ENCODE data around the gene IGFBPL1.
"Not testable (repeated sequence)": the region's sequence is repeated elsewhere in the genome, so short reads cannot be mapped to it uniquely, and the experiment has no call there.

The IGFBPL1 gene

DNA sequence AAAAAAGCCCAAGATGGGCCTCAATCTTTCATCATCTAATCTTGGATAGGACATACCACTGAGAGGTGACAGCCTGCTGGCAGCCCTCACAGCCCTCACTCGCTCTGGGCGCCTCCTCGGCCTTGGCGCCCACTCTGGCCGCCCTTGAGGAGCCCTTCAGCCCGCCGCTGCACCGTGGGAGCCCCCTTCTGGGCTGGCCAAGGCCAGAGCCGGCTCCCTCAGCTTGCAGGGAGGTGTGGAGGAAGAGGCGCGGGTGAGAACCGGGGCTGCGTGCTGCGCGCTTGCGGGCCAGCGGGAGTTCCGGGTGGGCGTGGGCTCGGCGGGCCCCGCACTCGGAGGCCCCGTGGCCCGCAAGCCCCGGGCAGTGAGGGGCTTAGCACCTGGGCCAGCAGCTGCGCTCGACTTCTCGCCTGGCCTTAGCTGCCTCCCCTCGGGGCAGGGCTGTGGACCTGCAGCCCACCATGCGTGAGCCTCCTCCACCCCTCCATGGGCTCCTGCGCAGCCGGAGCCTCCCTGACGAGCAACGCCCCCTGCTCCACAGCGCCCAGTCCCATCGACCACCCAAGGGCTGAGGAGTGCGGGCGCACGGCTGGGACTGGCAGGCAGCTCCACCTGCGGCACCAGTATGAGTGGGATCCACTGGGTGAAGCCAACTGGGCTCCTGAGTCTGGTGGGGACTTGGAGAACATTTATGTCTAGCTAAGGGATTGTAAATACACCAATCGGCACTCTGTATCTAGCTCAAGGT is 46.7 kb downstream of the IGFBPL1 start:
- DNase-seq (ENCODE audit: low read depth): not testable (repeated sequence)

DNA sequence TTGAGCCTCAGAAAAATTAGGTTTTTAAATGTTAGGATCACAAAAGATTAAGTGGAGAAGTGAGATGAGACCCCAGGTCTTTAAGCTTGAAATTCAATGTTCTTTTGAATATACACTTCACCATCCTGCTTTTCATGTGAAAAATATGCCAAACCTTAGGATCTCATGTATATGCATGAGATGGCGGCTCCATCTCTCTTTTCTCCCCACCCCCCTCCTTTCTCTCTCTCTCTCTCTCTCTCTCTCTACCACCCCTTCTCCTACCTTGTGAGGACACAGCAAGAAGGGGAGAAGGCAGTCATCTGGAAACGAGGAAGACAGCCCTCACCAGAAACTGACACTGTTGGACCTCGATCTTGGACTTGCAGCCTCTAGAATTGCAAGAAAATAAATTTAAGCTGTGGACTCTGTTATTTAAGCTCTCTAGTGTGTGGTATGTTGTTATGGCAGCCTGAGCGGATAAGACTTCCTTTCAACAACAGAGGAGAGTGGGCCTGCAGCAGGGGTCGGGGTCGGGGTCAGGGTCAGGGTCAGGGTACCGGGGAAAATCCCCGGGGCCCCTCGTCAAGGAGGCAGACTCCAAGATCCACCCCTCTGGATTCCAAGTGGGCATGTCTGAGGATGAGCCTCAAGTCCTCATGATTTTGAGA is 48.1 kb downstream of the IGFBPL1 start:
- DNase-seq (ENCODE audit: low read depth): no peak

DNA sequence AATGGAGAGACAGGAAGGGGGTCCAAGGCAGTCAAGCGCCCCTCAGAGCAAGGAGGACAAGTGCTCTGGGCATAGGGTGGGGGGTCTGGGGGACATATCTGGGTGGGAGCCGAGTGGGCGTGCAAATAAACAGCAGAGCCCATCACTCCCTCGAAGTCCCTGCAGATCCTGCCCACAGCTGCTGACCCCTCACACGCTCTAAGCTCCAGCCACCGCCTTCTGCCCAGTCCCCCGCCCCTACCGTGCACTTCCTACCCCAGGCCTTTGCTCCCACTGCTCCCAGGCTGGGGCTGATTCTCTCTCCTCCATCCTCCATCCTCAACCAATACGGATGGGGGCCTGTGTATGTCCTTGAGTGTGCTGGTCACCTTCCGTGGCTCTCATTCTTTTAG is 48.7 kb downstream of the IGFBPL1 start:
- no peak for DNase-seq (ENCODE audit: low read depth)

DNA sequence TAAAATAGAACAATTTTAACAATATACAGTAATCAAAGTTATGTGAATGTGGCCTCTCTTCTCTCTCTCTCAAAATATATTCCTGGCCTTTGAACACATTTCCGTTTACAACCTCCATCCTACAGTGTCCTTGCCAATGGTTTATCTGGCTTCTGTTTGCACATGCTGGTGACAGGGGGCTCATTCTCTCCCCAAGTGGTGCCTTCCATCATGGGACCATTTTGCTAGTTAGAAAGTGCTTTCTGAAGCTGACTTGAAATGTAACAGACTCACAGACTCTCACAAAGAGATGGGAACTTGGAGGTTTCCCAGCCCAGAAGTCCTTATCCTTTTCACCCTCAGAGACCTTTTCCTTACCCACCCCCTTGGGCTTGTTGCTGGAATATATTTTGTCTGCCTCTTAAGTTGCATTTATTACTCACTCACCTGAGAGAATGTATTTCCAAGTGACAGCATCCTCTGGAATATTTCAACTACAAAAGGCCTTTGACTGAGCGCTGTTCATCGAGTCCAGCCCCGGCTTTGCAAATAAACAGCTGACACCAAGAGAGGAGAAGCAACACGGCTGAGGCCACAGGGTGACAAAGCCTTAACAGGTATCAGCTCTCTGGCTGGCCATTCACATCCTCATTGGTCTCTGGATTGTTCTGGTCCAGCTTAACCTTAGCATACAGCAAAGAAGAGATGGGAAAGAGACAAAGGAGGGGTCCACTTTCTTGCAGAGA is 49.2 kb downstream of the IGFBPL1 start:
- no peak for DNase-seq (ENCODE audit: low read depth)

DNA sequence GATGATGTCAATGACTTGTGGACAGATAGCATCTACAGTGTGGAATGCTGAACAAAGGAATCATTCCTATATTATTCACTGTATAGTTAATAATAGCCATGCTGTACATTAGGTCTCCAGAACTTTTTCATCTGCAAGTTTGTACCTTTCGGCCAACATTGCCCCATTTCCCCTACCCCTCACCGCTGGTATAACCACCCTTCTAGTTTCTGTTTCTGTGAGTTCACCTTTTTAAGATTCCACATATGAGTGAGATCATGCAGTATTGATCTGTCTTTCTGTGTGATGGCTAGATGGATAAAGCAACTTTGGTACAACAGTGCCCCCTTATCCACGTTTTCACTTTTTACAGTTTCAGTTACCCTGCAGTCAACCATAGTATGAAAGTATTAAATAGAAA is 50.6 kb downstream of the IGFBPL1 start:
- DNase-seq (ENCODE audit: low read depth): no peak

DNA sequence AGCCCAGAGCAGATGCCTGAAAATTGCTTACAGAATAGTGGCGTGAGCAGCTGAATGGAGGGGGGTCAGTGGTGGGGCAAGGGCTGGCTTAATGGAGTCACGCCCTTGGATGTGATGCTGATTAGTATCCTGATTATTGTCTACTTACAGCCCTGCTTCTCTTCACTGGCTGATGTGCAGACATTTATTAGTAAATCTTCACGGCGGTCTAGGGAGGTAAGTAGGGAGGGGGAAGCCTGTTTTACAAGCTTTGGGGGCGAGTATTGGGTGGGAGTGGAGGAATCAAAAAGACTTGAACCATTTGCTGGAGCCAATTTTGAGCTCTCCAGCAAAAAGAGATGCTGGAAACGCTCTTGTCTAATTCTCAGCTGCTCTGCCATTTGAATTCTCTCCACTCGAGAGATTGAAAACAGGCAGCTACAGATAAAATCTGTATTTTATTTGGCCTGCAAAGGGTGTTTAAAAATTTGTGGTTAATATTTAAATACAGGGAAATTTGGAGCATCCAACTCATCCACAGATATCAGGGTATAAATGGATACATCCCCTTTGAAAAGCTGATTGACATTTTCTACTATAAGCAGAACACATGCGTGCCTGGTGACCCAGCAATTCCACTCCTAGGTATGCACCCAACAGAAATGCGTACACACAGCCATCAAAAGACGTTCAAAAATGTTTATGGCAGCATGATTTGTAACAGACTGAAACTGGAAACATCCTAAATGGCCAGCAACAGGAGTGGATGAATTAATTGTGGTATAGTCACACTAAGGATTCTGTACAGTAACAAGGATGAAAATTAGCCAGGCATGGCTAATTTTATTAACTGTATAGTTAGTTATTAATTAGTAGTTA is 51.3 kb downstream of the IGFBPL1 start:
- no peak for DNase-seq (ENCODE audit: low read depth)

DNA sequence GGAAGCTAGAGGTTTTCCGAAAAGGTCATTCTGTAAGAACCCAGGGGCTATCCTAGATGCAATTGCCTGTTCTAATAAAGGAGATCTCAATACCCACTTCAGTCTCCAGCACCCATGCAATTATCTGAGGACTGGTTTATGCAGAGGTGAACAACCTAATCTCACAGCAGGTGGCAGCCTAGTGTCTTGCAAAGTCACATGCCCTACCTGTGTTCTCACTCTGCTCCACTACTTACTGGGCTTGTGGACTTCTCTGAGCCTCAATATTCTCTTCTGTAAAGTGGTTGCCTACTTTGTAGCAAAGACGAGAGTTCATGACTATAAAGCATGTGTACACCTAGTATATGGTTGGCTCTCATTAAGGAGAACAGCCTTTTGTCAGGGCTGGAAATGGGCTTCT is 52.8 kb downstream of the IGFBPL1 start:
- no peak for DNase-seq (ENCODE audit: low read depth)

DNA sequence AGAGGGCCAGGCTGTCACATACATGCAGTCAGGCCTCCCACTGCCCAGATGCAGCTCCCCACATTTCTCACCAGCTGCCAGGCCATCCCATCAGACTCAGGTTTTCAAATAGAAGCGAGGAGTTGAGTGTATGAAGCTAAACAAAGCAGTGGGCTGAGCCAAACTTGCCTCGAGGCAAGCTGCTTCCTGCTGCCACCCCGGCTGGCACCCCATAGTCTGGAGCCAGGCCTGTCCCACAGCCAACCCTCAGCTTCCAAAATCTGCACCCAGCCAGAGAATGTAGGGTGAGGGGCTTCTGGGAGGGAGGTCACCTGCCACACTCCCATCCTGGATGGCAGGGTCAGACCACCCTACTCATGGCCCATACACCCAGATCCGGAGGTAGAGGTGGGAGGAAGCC is 54.1 kb downstream of the IGFBPL1 start:
- no peak for DNase-seq (ENCODE audit: low read depth)

DNA sequence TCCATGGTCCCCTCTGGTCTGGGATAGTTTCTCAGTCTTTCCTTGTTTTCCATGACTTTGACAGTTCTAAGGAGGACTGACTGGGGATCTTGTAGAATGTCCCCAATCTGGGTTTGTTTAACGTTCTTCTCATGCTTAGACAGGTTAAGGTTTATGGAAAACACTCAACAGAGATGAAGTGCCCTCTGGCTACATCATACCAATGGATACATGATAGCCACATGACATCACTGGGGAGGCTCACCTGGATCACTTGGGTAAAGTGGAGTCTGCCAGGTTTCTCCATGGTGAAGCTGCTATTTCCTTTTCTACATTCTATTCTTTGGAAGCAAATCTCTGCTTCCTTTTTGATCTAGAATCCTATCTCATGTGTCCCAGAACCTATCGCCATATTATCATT is 55.5 kb downstream of the IGFBPL1 start:
- DNase-seq (ENCODE audit: low read depth): no peak

DNA sequence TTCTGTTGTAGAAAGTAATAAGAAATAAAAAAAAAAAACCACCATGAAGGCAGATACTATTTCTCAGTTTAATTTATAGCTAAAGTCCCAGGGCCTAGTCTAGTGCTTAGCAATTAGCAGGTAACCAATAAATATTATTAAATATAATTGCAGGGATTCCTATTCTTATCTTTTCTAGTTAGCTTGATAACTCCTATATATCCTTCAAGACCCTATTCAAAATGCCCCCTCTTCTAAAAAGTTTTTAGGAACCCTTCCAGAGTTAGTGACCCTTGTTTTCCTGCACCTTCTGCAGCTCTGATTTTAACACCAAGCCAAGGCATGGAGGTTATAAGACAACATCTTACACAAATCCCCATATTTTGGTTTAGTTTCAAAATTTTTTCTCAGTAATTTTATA is 56.4 kb downstream of the IGFBPL1 start:
- DNase-seq (ENCODE audit: low read depth): no peak

DNA sequence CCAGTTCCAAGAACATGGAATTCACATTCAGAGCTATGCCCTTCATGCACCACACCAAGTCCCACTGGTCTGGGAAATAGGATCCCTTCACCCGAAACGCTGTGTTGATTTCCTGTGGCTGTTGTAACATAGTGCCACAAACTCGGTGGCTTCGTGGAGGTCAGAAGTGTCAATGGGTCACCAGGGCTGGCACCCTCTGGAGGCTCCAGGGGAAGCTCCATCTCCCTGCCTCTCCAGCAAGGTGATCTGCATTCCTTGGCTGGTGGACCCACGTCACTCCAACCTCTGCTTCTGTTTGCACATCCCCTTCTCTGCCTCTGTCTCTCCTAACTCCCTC is 60.7 kb downstream of the IGFBPL1 start:
- DNase-seq (ENCODE audit: low read depth): no peak

DNA sequence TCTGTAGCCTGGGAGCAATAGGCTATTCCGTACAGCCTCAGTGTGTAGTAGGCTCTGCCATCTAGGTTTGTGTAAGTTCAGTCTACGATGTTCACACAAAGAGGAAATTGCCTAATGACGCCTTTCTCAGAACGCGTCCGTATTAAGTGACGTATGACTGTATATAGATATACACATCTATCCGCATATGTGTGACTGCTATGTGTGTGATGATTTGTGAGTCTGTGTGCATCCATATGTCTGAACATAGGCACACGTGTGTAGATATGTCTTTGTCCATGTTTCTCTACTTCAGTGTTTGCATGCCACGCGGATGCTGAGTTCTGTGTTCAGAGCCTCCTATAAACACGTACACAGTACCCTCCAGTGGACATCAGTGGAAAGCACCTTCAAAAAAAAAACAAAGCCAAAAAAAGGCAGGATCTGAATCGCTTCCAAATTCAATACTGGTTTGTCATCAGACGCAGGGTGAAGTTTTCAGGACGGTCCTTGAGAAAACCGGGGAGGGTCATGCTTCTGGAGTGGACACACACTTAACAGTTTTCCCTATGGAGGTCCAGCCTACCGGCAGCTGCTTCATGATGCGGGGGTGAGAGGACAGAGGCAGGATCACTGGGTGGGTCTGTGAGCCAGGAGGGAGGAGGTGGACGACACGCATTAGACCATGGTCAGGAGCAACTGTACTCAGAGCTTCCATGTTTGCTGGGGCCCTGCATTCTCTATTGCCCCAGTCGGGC is 61.2 kb downstream of the IGFBPL1 start:
- peak; percentile 59 for DNase-seq (ENCODE audit: low read depth)

DNA sequence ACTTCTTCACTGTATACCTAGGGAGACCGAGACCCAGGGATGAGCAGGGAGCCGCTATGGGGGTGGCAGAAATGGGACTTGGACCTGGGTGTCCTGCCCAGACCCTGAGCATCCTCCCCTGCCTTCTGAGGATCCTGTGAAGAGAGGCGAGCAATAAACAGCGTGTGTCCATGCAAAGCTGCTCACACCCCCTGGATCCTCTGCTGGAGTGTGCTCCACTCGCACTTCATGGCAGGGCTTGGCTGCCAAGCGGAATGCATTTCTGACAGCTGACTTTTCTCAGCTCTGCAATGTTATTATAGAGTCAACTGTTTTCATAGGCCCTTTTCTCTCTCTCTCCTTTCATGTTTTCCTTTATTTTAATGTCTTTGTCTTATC is 62.8 kb downstream of the IGFBPL1 start:
- DNase-seq (ENCODE audit: low read depth): no peak

DNA sequence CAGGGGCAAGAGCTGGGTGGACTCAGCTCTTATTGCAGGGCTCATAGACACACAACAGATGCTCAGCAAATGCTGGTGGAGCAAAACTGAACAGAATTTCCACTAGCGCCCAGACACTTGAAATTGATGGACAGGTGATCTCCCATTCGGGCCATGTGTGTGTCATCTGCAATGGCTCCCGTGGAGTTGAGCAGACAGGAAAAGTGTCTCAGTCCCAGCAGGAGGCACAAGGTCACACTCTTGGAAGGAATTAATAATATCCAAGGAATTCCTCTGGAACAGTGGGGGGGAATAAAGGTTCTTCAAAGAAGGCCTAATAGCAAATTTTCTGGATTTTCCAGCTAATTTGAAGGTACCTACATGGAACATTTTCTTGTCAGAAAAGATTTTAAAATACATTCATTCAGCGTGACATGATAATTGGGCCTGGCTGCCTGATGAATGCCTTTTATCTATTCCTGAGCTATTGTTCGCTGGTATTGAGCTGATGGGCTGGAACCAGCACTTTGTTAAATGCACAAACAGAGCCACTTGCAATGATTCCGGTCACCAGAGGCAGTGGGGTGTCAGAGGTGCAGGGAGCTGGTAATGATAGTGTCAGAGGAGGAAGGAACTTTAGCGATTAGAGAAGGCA is 63.3 kb downstream of the IGFBPL1 start:
- no peak for DNase-seq (ENCODE audit: low read depth)

DNA sequence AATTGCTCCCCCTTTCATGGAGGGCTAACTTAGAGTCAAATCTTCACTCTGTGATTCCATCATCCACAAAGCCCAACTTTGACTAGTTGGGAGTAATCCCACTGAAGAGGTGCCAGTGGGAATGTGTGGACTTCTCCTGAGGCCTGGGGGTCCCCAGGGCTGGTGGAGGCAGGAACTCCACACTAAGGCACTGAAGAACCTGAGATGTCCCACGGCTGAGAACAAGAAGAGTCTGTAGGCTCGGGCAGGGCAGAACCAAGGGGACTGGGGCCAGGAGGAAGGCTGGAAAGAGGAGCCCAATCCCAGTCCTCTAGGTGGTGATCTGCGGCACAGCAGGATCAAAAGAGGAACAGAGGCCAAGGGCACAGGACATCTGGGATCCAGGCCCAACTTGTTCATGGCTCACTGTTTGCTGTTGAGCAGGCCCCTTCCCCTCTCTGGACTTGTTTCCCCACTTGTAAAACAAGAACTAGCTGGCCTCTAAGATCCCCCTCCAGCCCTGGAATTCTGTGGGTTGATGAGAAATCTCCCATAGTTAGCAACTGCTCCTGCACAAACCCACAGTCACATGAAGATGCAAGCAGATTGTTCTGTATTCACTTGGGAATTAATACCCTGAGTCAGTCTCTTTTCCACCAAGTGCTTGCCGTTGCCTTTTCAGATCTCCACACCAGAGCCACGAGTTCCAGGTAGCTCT is 64.4 kb downstream of the IGFBPL1 start:
- DNase-seq (ENCODE audit: low read depth): no peak

DNA sequence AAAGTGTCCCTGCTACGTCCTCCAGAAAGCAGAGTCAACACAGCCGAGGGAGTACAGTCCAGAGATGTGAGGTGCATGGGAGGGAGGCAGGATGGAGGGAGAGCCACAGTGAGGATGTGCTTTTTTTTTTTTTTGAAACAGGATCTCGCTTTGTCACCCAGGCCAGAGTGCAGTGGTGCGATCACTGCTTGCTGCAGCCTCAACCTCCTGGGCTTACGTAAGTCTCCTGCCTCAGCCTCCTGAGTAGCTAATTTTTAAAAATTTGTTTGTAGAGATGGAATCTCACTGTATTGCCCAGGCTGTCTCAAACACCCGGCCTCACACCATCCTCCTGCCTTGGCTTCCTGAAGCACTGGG is 65.0 kb downstream of the IGFBPL1 start:
- DNase-seq (ENCODE audit: low read depth): no peak

DNA sequence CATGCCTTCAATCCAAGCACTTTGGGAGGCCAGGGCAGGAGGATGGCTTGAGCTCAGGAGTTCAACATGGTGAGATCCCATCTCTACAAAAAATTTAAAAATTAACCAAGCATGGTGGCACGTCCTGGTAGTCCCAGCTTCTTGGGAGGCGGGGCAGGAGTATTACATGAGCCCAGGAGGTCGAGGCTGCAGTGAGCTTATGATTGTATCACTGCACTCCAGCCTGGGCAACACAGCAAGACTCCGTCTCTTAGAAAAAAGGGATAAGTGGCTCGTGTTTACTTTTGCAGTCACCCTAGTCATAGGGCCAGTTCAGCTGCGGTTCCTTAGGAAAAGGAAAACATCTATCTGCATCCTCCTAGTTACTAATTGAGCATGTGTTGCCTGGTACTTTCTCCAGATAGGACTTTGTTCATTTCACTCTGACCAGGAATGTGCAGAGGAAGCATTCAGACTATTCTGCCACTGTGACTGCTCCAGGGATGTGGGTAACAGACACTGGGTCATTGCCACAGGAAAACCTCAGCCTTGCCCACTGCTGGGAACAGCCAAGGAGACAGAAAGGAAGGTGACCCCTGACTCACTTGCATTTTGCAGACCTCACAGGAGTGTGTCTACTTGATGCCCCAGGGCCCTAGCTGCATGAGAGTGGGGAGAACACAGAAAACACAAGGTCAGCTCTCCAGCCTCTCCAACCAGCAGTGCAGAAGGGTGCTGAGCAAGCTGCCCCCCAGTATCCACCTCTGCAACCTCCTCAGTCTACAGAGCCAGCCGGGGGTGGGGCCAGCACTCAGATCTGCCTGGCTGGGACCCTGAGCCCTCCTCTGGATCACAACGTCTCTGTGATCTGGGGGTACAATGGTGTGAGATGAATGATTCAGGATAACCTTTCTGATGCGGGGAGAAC is 65.6 kb downstream of the IGFBPL1 start:
- DNase-seq (ENCODE audit: low read depth): no peak

DNA sequence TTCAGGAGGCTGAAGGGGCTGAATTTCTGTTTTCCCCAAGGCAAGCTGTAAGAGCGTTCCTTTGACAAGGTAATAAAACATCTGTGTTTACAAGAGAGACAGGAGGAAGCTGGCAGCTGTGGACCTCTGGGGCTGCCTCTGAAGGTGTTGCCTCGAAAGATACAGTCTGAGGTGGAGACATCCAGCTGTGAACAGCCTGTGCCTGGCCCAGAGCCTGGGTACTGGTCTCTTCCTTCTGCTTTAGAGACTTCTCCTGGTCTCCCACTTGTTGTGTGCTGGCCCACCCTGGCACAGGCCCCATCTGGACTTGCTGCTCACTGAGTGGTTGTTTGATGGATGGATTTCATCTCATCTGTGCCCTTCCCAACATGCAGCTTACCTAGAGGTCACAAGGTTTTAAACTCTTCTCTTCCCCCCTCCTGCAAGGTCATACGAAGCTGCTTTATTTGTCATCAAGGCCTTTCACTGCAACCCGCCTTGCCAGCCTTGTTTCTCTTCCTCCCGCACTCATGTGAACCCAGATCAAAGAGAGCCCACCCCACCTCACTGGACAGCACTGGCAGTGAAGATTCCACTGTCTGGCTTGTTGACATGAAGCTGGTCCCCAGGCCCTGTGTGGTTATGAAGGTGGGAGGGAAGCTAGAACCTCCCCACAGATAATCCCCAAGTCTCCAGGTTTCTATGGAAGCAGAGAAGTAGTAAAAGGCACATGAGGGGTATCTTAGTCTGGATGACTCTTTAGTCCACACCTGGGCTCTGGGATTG is 66.7 kb downstream of the IGFBPL1 start:
- DNase-seq (ENCODE audit: low read depth): no peak

DNA sequence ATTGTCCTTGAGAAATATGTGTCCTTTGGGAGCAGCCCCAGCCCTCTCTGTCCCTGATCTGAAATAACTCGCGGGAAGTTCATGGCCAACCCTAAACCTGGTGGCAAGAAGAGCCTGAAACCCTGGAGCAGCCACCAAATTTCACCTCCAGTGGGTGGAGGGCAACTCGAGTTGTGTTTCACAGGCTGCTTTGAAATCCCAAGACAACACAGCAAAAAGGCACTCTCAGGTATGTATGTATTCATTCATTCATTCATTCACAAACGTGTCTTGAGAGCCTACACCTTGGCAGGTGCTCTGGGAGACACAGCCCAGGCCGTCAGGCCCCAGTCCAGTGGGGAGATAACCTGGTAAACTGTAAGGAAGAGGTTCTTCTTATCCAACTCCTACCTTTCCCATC is 67.4 kb downstream of the IGFBPL1 start:
- no peak for DNase-seq (ENCODE audit: low read depth)

Data from HS-27A (cell line).